ENCODE data around the gene COPS9. TPM values are rescaled to one million over a fixed set of nuclear protein-coding genes. Genes with fewer than 3 reads are reported as not detected.
A peak's percentile ranks its signal among the peaks of the same experiment; 100 is the strongest.

Gene COPS9
- total RNA-seq, result 100 to 1,000 TPM in 5 of 6 donors, 10 to 100 TPM in 1; 97.2 to 141 (median 129) TPM

GRCh38 chr2:240136013-240136670 is at the start of gene COPS9:
Gene COPS9 (minus strand): TSS chr2:240136305. CDS start chr2:240136284, 21 bp downstream.
- ATAC-seq (ENCODE audit: low FRiP score in 2 of 2) (peak; percentile 93 to 98), DNase-seq (peak; percentile 92 to 97)
- Histone ChIP-seq H3K27ac (peak within 1 kb of the TSS; percentile 59 to 88 (median 80)), H3K36me3 (peaks cover 13 to 26% (median 20%) of the 10 kb centered on the region in 4 donors), H3K9me3 (no peaks in the 10 kb centered on the region), H3K4me1 (peaks cover 11 to 26% (median 15%) of the 10 kb centered on the region in 4 donors), H3K27me3 (no peaks in the 10 kb centered on the region), H3K4me3 (peak within 1 kb of the TSS; percentile 87 to 100 (median 99))
- TF ChIP-seq CTCF (IDR thresholded peaks at IDR 0.05) (peak in 2 of 6 experiments; percentile 18 to 27), POLR2AphosphoS5 (IDR thresholded peaks at IDR 0.05) (peak; percentile 61 to 67), EP300 (IDR thresholded peaks at IDR 0.05) (no peak), POLR2A (IDR thresholded peaks at IDR 0.05) (peak in 2 of 4 donors; percentile 57 to 76)
- WGBS, 2 donors, result 0% methylated on average over 27 of the region's 79 CpGs; no CpG with 5 or more reads in 1 of the 2 donors

GRCh38 chr2:240184656-240185055 is 48.6 kb upstream of the COPS9 start:
- Histone ChIP-seq H3K4me1 (no peaks in the 10 kb centered on the region), H3K9me3 (no peaks in the 10 kb centered on the region), H3K4me3 (no peak overlapping the region), H3K36me3 (no peaks in the 10 kb centered on the region), H3K27me3 (no peaks in the 10 kb centered on the region), H3K27ac (no peak overlapping the region)
- TF ChIP-seq EP300 (IDR thresholded peaks at IDR 0.05) (no peak), CTCF (IDR thresholded peaks at IDR 0.05) (no peak), POLR2A (IDR thresholded peaks at IDR 0.05) (no peak), POLR2AphosphoS5 (IDR thresholded peaks at IDR 0.05) (no peak)
- 22 to 60% methylated on average over 2 to 3 of the region's 3 CpGs for WGBS, 2 donors
- DNase-seq (no peak), ATAC-seq (ENCODE audit: low FRiP score in 2 of 2) (no peak)

GRCh38 chr2:240183875-240184590 is 47.9 kb upstream of the COPS9 start:
- no peak overlapping the region for H3K4me3 ChIP-seq
- H3K4me1 ChIP-seq, result no peaks in the 10 kb centered on the region
- H3K36me3 ChIP-seq, result no peaks in the 10 kb centered on the region
- whole genome bisulfite sequencing, 2 donors, result 67 to 86% methylated on average over 13 of the region's 13 CpGs
- ATAC-seq (ENCODE audit: low FRiP score in 2 of 2) (peak; percentile 20 to 28), DNase-seq (no peak)
- no peaks in the 10 kb centered on the region for H3K9me3 ChIP-seq
- TF ChIP-seq POLR2AphosphoS5 (IDR thresholded peaks at IDR 0.05) (no peak), CTCF (IDR thresholded peaks at IDR 0.05) (no peak), POLR2A (IDR thresholded peaks at IDR 0.05) (no peak), EP300 (IDR thresholded peaks at IDR 0.05) (no peak)
- H3K27ac ChIP-seq, result no peak overlapping the region
- H3K27me3 ChIP-seq, result no peaks in the 10 kb centered on the region

GRCh38 chr2:240183006-240183874 is 47.1 kb upstream of the COPS9 start:
- TF ChIP-seq EP300 (IDR thresholded peaks at IDR 0.05) (no peak), CTCF (IDR thresholded peaks at IDR 0.05) (no peak), POLR2AphosphoS5 (IDR thresholded peaks at IDR 0.05) (no peak), POLR2A (IDR thresholded peaks at IDR 0.05) (no peak)
- H3K27ac ChIP-seq, result no peak overlapping the region
- H3K4me1 ChIP-seq, result no peaks in the 10 kb centered on the region
- no peak overlapping the region for H3K4me3 ChIP-seq
- no peaks in the 10 kb centered on the region for H3K36me3 ChIP-seq
- H3K9me3 ChIP-seq, result no peaks in the 10 kb centered on the region
- ATAC-seq (ENCODE audit: low FRiP score in 2 of 2) (no peak), DNase-seq (no peak)
- 74 to 78% methylated on average over 11 to 22 of the region's 22 CpGs for WGBS, 2 donors
- H3K27me3 ChIP-seq, result no peaks in the 10 kb centered on the region
